Endothelial cell of umbilical vein (primary cell): ENCODE data around the gene C1QTNF8. TPM values are rescaled to one million over a fixed set of nuclear protein-coding genes. Genes with fewer than 3 reads are reported as not detected.

ENCODE experiments used
- BruUV-seq: library from RNA; stranded (reverse); fragments of 400-500 nt; replicated peaks from 2 replicates; lab custom pipeline; 2021; lab: Mats Ljungman, UMichigan
- CTCF ChIA-PET: fragments of 300-600, 350-600 bp; sonication (Branson Sonifier 250); formaldehyde crosslinking; loops from one replicate; lab custom pipeline; 2021; ENCODE audit warnings: antibody characterized with exemption, inconsistent platforms; lab: Charles Lee
- POLR2A ChIA-PET: fragments of 300-600, 350-600 bp; sonication (Branson Sonifier 250); formaldehyde crosslinking; loops from one replicate; lab custom pipeline; 2021; ENCODE audit warnings: antibody characterized with exemption, inconsistent platforms; lab: Charles Lee
- DNase-seq: peaks from one replicate; pipeline ENCODE4 v3.0.0-alpha.2; 2011; ENCODE audit warnings: low read depth, low spot score
- FAIRE-seq: peaks from 2 replicates; lab custom pipeline; 2011; peaks lifted over from hg19 to GRCh38; lab: Jason Lieb, UNC
- H2AFZ ChIP-seq: 2 replicates; pipeline ENCODE4 v1.6.0; 2012; ENCODE audit warnings: low read depth, low read length, control low read depth, inconsistent platforms
- H3K27ac ChIP-seq: 2 replicates; pipeline ENCODE4 v1.5.1; 2011; ENCODE audit warnings: low read depth, mild to moderate bottlenecking, control low read depth, low read length, moderate library complexity; ENCODE audit not compliant: insufficient read depth
- H3K27me3 ChIP-seq, 2 experiments: 2 replicates each; pipeline versions ENCODE4 v1.6.0 to v1.6.1; 2011; ENCODE audit warnings: low read length in 2 of 2, mixed read lengths in 1 of 2; ENCODE audit not compliant: control insufficient read depth in 2 of 2, insufficient read depth in 2 of 2
- H3K36me3 ChIP-seq, 2 experiments: 2 replicates in 1 of 2; 3 replicates in 1 of 2; pipeline ENCODE4 v1.5.1; 2011; ENCODE audit warnings: low read length in 2 of 2, mild to moderate bottlenecking in 1 of 2, moderate library complexity in 1 of 2; ENCODE audit not compliant: control insufficient read depth in 2 of 2, insufficient read depth in 2 of 2; ENCODE audit errors: extremely low read depth in 1 of 2
- H3K4me1 ChIP-seq: 3 replicates; pipeline ENCODE4 v1.5.1; 2011; ENCODE audit warnings: mild to moderate bottlenecking, low read length; ENCODE audit not compliant: control insufficient read depth, insufficient read depth; ENCODE audit errors: extremely low read depth
- H3K4me2 ChIP-seq: 2 replicates; pipeline ENCODE4 v1.6.1; 2011; ENCODE audit warnings: low read length, control low read depth, mixed read lengths; ENCODE audit not compliant: insufficient read depth
- H3K4me3 ChIP-seq, 3 experiments: fragments of 200-600 bp in 1 of 3; sonication (generic), shearing (Covaris generic) in 1 of 3; replicated peaks in 1 of 3; 2 replicates each; pipeline ENCODE4 v1.5.1; 2011 to 2016; ENCODE audit warnings: control low read depth in 3 of 3, low read length in 3 of 3, mild to moderate bottlenecking in 2 of 3, inconsistent platforms in 1 of 3, low read depth in 1 of 3, moderate library complexity in 1 of 3; ENCODE audit not compliant: insufficient read depth in 1 of 3
- H3K79me2 ChIP-seq: 2 replicates; pipeline ENCODE4 v1.6.0; 2012; ENCODE audit warnings: low read length, inconsistent platforms; ENCODE audit not compliant: control insufficient read depth, insufficient read depth
- H3K9ac ChIP-seq: replicated peaks from 2 replicates; pipeline ENCODE3; 2011; ENCODE audit warnings: low read length, control low read depth; ENCODE audit not compliant: insufficient read depth; ENCODE audit errors: extremely low read depth
- H3K9me1 ChIP-seq: replicated peaks from 3 replicates; pipeline ENCODE4 v1.6.0; 2011; ENCODE audit warnings: mild to moderate bottlenecking, low read length; ENCODE audit not compliant: control insufficient read depth, insufficient read depth; ENCODE audit errors: extremely low read depth
- H3K9me3 ChIP-seq: replicated peaks from 2 replicates; pipeline ENCODE4 v1.5.1; 2012; ENCODE audit warnings: low read length, inconsistent platforms; ENCODE audit not compliant: control insufficient read depth, insufficient read depth
- H4K20me1 ChIP-seq: replicated peaks from 2 replicates; pipeline ENCODE3; 2011; ENCODE audit warnings: mild to moderate bottlenecking, low read length; ENCODE audit not compliant: control insufficient read depth, insufficient read depth; ENCODE audit errors: extremely low read depth
- EZH2 ChIP-seq: IDR thresholded peaks from 2 replicates; pipeline ENCODE4 v1.6.1; 2012; ENCODE audit warnings: borderline replicate concordance, low read depth, mild to moderate bottlenecking, moderate library complexity, low read length, inconsistent platforms; ENCODE audit not compliant: severe bottlenecking
- FOS ChIP-seq: IDR thresholded peaks from 2 replicates; pipeline ENCODE4 v1.6.1; 2011; ENCODE audit warnings: mild to moderate bottlenecking, low read length, moderate library complexity, borderline replicate concordance; ENCODE audit not compliant: insufficient read depth
- GATA2 ChIP-seq: IDR thresholded peaks from 2 replicates; pipeline ENCODE4 v1.7.0; 2011; ENCODE audit warnings: low read depth, mild to moderate bottlenecking, moderate library complexity, mixed read lengths, low read length; ENCODE audit not compliant: insufficient read length, insufficient read depth
- JUN ChIP-seq: IDR thresholded peaks from 2 replicates; pipeline ENCODE4 v1.6.1; 2011; ENCODE audit warnings: borderline replicate concordance, low read depth; ENCODE audit not compliant: insufficient read length, insufficient read depth
- MYC ChIP-seq: IDR thresholded peaks from one replicate; pipeline ENCODE4 v1.6.1; 2011; ENCODE audit warnings: mild to moderate bottlenecking, low read depth, low read length
- POLR2A ChIP-seq: IDR thresholded peaks from 2 replicates; pipeline ENCODE4 v1.6.1; 2012; ENCODE audit warnings: low read depth, mild to moderate bottlenecking, control low read depth, low read length
- POLR2AphosphoS5 ChIP-seq: IDR thresholded peaks from 2 replicates; pipeline ENCODE4 v1.6.1; 2012; ENCODE audit warnings: low read depth, mild to moderate bottlenecking, control low read depth, low read length, moderate library complexity; ENCODE audit not compliant: insufficient read depth
- dilution Hi-C: fragments of 300-500 bp; cut with MboI; formaldehyde crosslinking; loops from one replicate; pipeline ENCODE4 v1.15.0; 2019; ENCODE audit warnings: low sequenced_read_pairs; ENCODE audit not compliant: extremely low pct_ligation_motif_present
- intact Hi-C: fragments of 100-400 bp; cut with micrococcal nuclease; formaldehyde crosslinking; loops from one replicate; pipeline ENCODE4 v1.10.0; 2022
- polyA plus RNA-seq, 4 experiments: library from polyadenylated mRNA; depleted of rRNA in 3 of 4; stranded (reverse) in 3 of 4; unstranded in 1 of 4; fragments of >200 nt; gene quantifications; 2 replicates each; pipeline versions ENCODE4 v1.2.1 to v1.2.3, GENCODE V29; 2011 to 2012; ENCODE audit warnings: missing spikeins in 1 of 4
- total RNA-seq: library from RNA; stranded (reverse); gene quantifications from 2 replicates; pipeline ENCODE4 v1.2.3, GENCODE V29; 2021
- TF ChIP-seq, protein P1 (sequence below): IDR thresholded peaks from 2 replicates; pipeline ENCODE4 v1.6.1; 2011; ENCODE audit not compliant: insufficient read depth, insufficient read length

C1QTNF8 gene
- total and polyA plus RNA-seq, 2 donors (not counting 3 experiments of a cell fraction or from before 2014, with no cell fraction given), result not detected

DNA sequence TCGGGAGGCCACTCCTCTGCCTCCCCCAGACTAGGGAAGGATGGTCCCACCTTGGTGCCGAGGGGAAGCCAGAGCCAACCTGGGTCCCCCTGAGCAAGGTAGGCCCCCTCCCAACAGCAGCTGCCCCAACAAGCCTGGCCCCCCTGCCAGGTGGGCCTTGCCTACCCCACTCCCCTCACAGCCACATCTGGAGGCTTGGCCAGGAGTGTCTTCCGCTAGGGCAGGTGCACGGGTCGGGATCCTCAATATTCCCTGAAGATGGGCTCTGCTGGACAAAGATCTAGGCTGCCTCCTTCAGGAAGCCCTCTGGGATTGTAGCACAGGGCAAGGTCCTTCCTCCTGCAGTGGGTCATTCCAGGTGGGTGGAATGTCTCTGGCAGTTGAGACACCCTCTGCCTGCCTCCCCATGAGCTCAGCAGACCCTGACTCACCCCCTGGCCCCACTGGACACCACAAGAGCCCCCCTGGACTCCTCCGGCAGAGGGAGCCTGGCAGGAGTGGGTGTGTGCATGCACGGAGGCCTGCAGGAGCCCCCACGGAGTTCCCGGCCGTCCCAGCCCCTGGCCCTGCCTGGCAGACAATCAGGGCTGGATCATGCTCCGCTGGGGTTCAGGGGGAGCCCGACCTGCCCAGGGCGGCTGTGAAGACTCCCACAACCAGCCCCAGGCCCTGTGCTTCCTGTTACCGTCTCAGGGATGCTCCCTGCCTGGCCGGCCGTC is 435 bp downstream of the C1QTNF8 start:
- H3K79me2 ChIP-seq, result no peaks in the 10 kb centered on the region
- BruUV-seq, result no TSS peak
- no peaks in the 10 kb centered on the region for H4K20me1 ChIP-seq
- no peak overlapping the region for H2AFZ ChIP-seq
- dilution Hi-C loops, result no loop called here
- H3K27me3 ChIP-seq, result no peaks in the 10 kb centered on the region
- ChIA-PET CTCF (no interaction called here), POLR2A (no interaction called here)
- intact Hi-C loops, result loop anchor here (2.0 kb wide), 1 partner anchor 39 kb away; no protein-coding TSS in a partner anchor
- no peak for TF ChIP-seq GATA2
- no peak for TF ChIP-seq MYC
- TF ChIP-seq POLR2AphosphoS5, result no peak
- TF ChIP-seq POLR2A, result no peak
- TF ChIP-seq, protein P1, sequence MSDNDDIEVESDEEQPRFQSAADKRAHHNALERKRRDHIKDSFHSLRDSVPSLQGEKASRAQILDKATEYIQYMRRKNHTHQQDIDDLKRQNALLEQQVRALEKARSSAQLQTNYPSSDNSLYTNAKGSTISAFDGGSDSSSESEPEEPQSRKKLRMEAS, result no peak
- no peak for TF ChIP-seq JUN
- no peak for TF ChIP-seq FOS
- no peak for TF ChIP-seq EZH2
- H3K9me3 ChIP-seq, result no peaks in the 10 kb centered on the region
- no peak overlapping the region for H3K4me3 ChIP-seq
- H3K4me1 ChIP-seq, result no peaks in the 10 kb centered on the region
- DNase-seq (no peak), FAIRE-seq (no peak)
- H3K9ac ChIP-seq, result no peak overlapping the region
- no peaks in the 10 kb centered on the region for H3K9me1 ChIP-seq
- no peaks in the 10 kb centered on the region for H3K36me3 ChIP-seq
- H3K27ac ChIP-seq, result no peak overlapping the region
- no peak overlapping the region for H3K4me2 ChIP-seq
